GM19025 (cell line): Measurements from ENCODE around the gene ZNF516.
A peak's percentile ranks its signal among the peaks of the same experiment; 100 is the strongest.

Experiments
- ATAC-seq: cut with Tn5 transposase; IDR thresholded peaks from one replicate; pipeline ENCODE4 v1.9.1; 2021; ENCODE audit warnings: mild to moderate bottlenecking, low read depth, moderate library complexity; ENCODE audit not compliant: unreplicated experiment

The ZNF516 gene

GRCh38 chr18:76405681-76406356, 89.2 kb downstream of the ZNF516 start:
- ATAC-seq: no peak

GRCh38 chr18:76405280-76405679, 89.8 kb downstream of the ZNF516 start:
- no peak for ATAC-seq

- no peak for ATAC-seq
These were observed 90.7 kb downstream of the ZNF516 start for GRCh38 chr18:76404345-76404831.

- ATAC-seq: no peak
These were observed 92.7 kb downstream of the ZNF516 start for GRCh38 chr18:76402026-76402990.

GRCh38 chr18:76401498-76401897, 93.5 kb downstream of the ZNF516 start:
- no peak for ATAC-seq

GRCh38 chr18:76399613-76400391, 95.2 kb downstream of the ZNF516 start:
- ATAC-seq: no peak

GRCh38 chr18:76398896-76399612, 96.0 kb downstream of the ZNF516 start:
- ATAC-seq: peak; percentile 85

GRCh38 chr18:76398295-76398694, 96.7 kb downstream of the ZNF516 start:
- no peak for ATAC-seq

GRCh38 chr18:76397631-76398030, 97.4 kb downstream of the ZNF516 start:
- ATAC-seq: no peak

- ATAC-seq: no peak
These were observed 98.2 kb downstream of the ZNF516 start for GRCh38 chr18:76396792-76397191.

GRCh38 chr18:76395609-76396008, 99.4 kb downstream of the ZNF516 start:
- ATAC-seq: no peak

- no peak for ATAC-seq
These were observed 100.1 kb downstream of the ZNF516 start for GRCh38 chr18:76394780-76395476.

- no peak for ATAC-seq
These were observed 102.7 kb downstream of the ZNF516 start for GRCh38 chr18:76392349-76392748.

GRCh38 chr18:76391746-76392145, 103.3 kb downstream of the ZNF516 start:
- ATAC-seq: no peak

GRCh38 chr18:76391038-76391437, 104.0 kb downstream of the ZNF516 start:
- no peak for ATAC-seq

- ATAC-seq: no peak
These were observed 104.5 kb downstream of the ZNF516 start for GRCh38 chr18:76390452-76391035.

- ATAC-seq: no peak
These were observed 105.3 kb downstream of the ZNF516 start for GRCh38 chr18:76389716-76390115.

GRCh38 chr18:76388891-76389423, 106.1 kb downstream of the ZNF516 start:
- no peak for ATAC-seq

GRCh38 chr18:76388261-76388660, 106.8 kb downstream of the ZNF516 start:
- ATAC-seq: no peak
